GM23338 (cell line): ENCODE data around the gene PRKCG. TPM values are rescaled to one million over a fixed set of nuclear protein-coding genes. Genes with fewer than 3 reads are reported as not detected.
A peak's percentile ranks its signal among the peaks of the same experiment; 100 is the strongest.

Source experiments
- ATAC-seq: fragments of 200-7000 bp; cut with Tn5 transposase; 3 replicates; pipeline ENCODE4 v1.9.1; 2020
- DNase-seq: peaks from one replicate; pipeline ENCODE4 v3.0.0-alpha.2; 2015; ENCODE audit warnings: low spot score
- H2AFZ ChIP-seq: fragments of 200-600 bp; sonication (generic); 2 replicates; pipeline ENCODE4 v1.8.0; 2016; ENCODE audit warnings: antibody characterized with exemption, mild to moderate bottlenecking, moderate library complexity
- H3F3A ChIP-seq: fragments of 200-600 bp; sonication (generic); replicated peaks from 2 replicates; pipeline ENCODE4 v1.8.0; 2017; ENCODE audit warnings: antibody characterized with exemption, mixed run types, low read depth
- H3K27ac ChIP-seq: fragments of 200-600 bp; sonication (generic); 2 replicates; pipeline ENCODE4 v1.6.1; 2016; ENCODE audit warnings: low read depth
- H3K27me3 ChIP-seq: fragments of 200-600 bp; sonication (generic); 2 replicates; pipeline ENCODE4 v1.8.0; 2016; ENCODE audit warnings: mild to moderate bottlenecking, mixed run types, moderate library complexity; ENCODE audit not compliant: insufficient read depth
- H3K36me3 ChIP-seq: fragments of 200-600 bp; sonication (generic); 2 replicates; pipeline ENCODE4 v1.8.0; 2016; ENCODE audit warnings: mild to moderate bottlenecking; ENCODE audit not compliant: insufficient read depth
- H3K4me1 ChIP-seq: fragments of 200-600 bp; sonication (generic); 2 replicates; pipeline ENCODE4 v1.8.0; 2016; ENCODE audit warnings: mild to moderate bottlenecking, moderate library complexity; ENCODE audit not compliant: insufficient read depth
- H3K4me2 ChIP-seq: fragments of 200-600 bp; sonication (generic); 2 replicates; pipeline ENCODE4 v1.7.1; 2017; ENCODE audit warnings: mixed run types
- H3K4me3 ChIP-seq: fragments of 200-600 bp; sonication (generic); 2 replicates; pipeline ENCODE4 v1.6.1; 2016; ENCODE audit warnings: mixed run types
- H3K79me2 ChIP-seq: fragments of 200-600 bp; sonication (generic); replicated peaks from 2 replicates; pipeline ENCODE4 v1.8.0; 2017; ENCODE audit warnings: mild to moderate bottlenecking; ENCODE audit not compliant: insufficient read depth
- H3K9me2 ChIP-seq: fragments of 200-600 bp; sonication (generic); 2 replicates; pipeline ENCODE4 v1.8.0; 2017; ENCODE audit not compliant: insufficient read depth
- H4K20me1 ChIP-seq: fragments of 200-600 bp; sonication (generic); replicated peaks from 2 replicates; pipeline ENCODE4 v1.8.0; 2017; ENCODE audit warnings: mild to moderate bottlenecking; ENCODE audit not compliant: insufficient read depth
- H3K27ac Mint-ChIP-seq: 2 replicates; pipeline ENCODE4 v1.8.0; 2020; ENCODE audit warnings: inconsistent platforms, mild to moderate bottlenecking, moderate library complexity, mixed read lengths
- H3K27me3 Mint-ChIP-seq: 3 replicates; pipeline ENCODE4 v1.8.0; 2022; ENCODE audit warnings: low read depth, mild to moderate bottlenecking, moderate library complexity, mixed read lengths, inconsistent platforms; ENCODE audit not compliant: insufficient read depth, poor library complexity
- H3K36me3 Mint-ChIP-seq: 3 replicates; pipeline ENCODE4 v1.8.0; 2021; ENCODE audit warnings: low read depth, mild to moderate bottlenecking, inconsistent platforms, moderate library complexity, mixed read lengths
- H3K4me1 Mint-ChIP-seq: 3 replicates; pipeline ENCODE4 v1.8.0; 2020; ENCODE audit warnings: mild to moderate bottlenecking, inconsistent platforms, mixed read lengths
- H3K4me3 Mint-ChIP-seq: 3 replicates; pipeline ENCODE4 v1.8.0; 2021; ENCODE audit warnings: moderate library complexity, mild to moderate bottlenecking, inconsistent platforms, mixed read lengths
- H3K9me3 Mint-ChIP-seq: 3 replicates; pipeline ENCODE4 v1.8.0; 2020; ENCODE audit warnings: moderate library complexity, mild to moderate bottlenecking, inconsistent platforms, mixed read lengths
- CREB1 ChIP-seq: fragments of 250-450 bp; sonication (Bioruptor Pico); IDR thresholded peaks from 2 replicates; pipeline ENCODE4 v1.5.0; 2020; ENCODE audit warnings: low read depth, mild to moderate bottlenecking, moderate library complexity
- EZH2 ChIP-seq: fragments of 200-600 bp; sonication (generic); IDR thresholded peaks from one replicate; pipeline ENCODE4 v1.8.0; 2017; ENCODE audit warnings: antibody characterized with exemption, mild to moderate bottlenecking, low read depth; ENCODE audit not compliant: unreplicated experiment
- EZH2phosphoT487 ChIP-seq: fragments of 200-600 bp; sonication (generic); IDR thresholded peaks from one replicate; pipeline ENCODE4 v1.8.1; 2018; ENCODE audit warnings: antibody characterized with exemption; ENCODE audit not compliant: unreplicated experiment
- JUNB ChIP-seq: IDR thresholded peaks from one replicate; pipeline ENCODE4 v1.6.1; 2016; ENCODE audit warnings: antibody characterized with exemption; ENCODE audit not compliant: unreplicated experiment
- NANOG ChIP-seq: IDR thresholded peaks from 2 replicates; pipeline ENCODE4 v1.6.1; 2016; ENCODE audit warnings: antibody characterized with exemption, borderline replicate concordance
- POLR2AphosphoS5 ChIP-seq: IDR thresholded peaks from 2 replicates; pipeline ENCODE4 v1.6.1; 2016; ENCODE audit warnings: antibody characterized with exemption, low read depth
- STAT1 ChIP-seq: IDR thresholded peaks from one replicate; pipeline ENCODE4 v1.6.1; 2016; ENCODE audit warnings: antibody characterized with exemption; ENCODE audit not compliant: unreplicated experiment
- ZNF114 ChIP-seq: fragments of 250-450 bp; sonication (Bioruptor Pico); IDR thresholded peaks from 2 replicates; pipeline ENCODE4 v1.5.0; 2020; ENCODE audit warnings: mild to moderate bottlenecking, moderate library complexity
- ZNF331 ChIP-seq: fragments of 250-450 bp; sonication (Bioruptor Pico); IDR thresholded peaks from 2 replicates; pipeline ENCODE4 v1.5.0; 2020; ENCODE audit warnings: low read depth, mild to moderate bottlenecking, moderate library complexity
- polyA plus RNA-seq: library from polyadenylated mRNA; unstranded; fragments of >200 nt; fragmentation: Nextera tagmentation; extraction: Ambion mirVana; gene quantifications from 2 replicates; pipeline ENCODE4 v1.2.1, GENCODE V29; 2016
- total RNA-seq: library from RNA; depleted of rRNA; stranded (reverse); fragments of >200 nt; shearing (Covaris generic); gene quantifications from 2 replicates; pipeline ENCODE4 v1.2.3, GENCODE V29; 2014
- TF ChIP-seq, protein P1 (sequence below): IDR thresholded peaks from 2 replicates; pipeline ENCODE4 v1.6.1; 2016; ENCODE audit warnings: antibody characterized with exemption
- TF ChIP-seq, protein P2 (sequence below): fragments of 250-450 bp; sonication (Bioruptor Pico); IDR thresholded peaks from 2 replicates; pipeline ENCODE4 v1.5.0; 2020; ENCODE audit warnings: mild to moderate bottlenecking, moderate library complexity
- TF ChIP-seq, protein P3 (sequence below): IDR thresholded peaks from one replicate; pipeline ENCODE4 v1.6.1; 2018; ENCODE audit warnings: antibody characterized with exemption; ENCODE audit not compliant: unreplicated experiment
- TF ChIP-seq, protein P4 (sequence below), 2 experiments: fragments of 200-600 bp in 1 of 2; sonication (generic) in 1 of 2; conservative IDR thresholded peaks; 2 replicates each; pipeline versions ENCODE4 v1.5.1 to v1.6.1; 2016 to 2017; ENCODE audit warnings: antibody characterized with exemption in 2 of 2, low read depth in 2 of 2, mild to moderate bottlenecking in 2 of 2, moderate library complexity in 1 of 2

The PRKCG gene
- total and polyA plus RNA-seq, 2 experiments from 2014 or later, result 15.4 to 15.9 TPM

DNA sequence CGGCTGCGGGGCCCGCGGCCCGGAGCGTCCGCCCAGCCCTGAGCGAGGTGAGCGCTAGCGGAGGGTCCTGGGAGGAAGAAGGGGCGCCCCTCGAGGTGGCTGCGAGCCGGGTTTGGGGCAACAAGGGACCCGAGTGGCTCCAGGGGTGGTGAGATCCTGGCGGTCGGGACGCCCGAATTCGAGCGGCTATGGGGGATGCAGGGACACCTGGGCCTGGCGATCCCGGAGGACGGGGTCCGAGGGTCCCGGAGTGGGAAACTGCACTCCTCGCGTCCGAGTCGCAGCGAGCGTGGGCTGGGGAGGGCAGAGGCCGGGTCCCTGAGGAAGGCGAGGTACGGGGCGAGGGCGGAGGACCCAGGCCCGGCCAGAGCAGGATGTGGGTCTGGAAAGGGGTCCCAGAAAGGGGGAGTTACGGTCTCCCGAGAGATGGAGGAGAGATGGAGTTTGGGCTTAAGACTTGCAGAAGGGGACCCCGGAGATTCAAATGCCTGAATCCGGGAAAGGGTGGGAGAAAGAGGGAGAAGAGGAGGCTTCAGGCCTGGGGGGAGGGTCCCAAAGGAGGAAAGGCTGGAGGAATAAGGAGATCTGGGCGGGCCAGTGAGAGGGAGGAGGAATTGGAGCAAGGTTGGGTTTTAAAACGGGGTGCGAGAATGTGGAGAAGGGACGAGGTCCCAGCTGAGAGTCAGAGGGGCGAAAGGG, 27.6 kb downstream of the PRKCG start:
- Histone ChIP-seq H3F3A (peaks cover 25% of the 10 kb centered on the region; the same call in 1 of the 2 replicates), H3K27me3 (peaks cover 41% of the 10 kb centered on the region), H3K27ac (no peak overlapping the region), H2AFZ (no peak overlapping the region), H3K36me3 (peaks cover 8% of the 10 kb centered on the region; the same call in 1 of the 2 replicates), H3K4me1 (peaks cover 12% of the 10 kb centered on the region; the same call in 1 of the 2 replicates), H3K4me2 (peak overlapping the region; percentile 96), H3K4me3 (peak overlapping the region; percentile 95), H3K9me2 (no peaks in the 10 kb centered on the region), H4K20me1 (no peaks in the 10 kb centered on the region; the same call in none of the 2 replicates), H3K79me2 (peaks cover 36% of the 10 kb centered on the region)
- no peak overlapping the region for H3K27ac Mint-ChIP-seq
- H3K4me3 Mint-ChIP-seq, result peak overlapping the region; percentile 84
- TF ChIP-seq ZNF114 (CRISPR knock-in tag) (no peak), STAT1 (no peak), ZNF331 (CRISPR knock-in tag) (no peak), CREB1 (CRISPR knock-in tag) (no peak), POLR2AphosphoS5 (no peak), NANOG (no peak), JUNB (no peak), EZH2phosphoT487 (no peak), EZH2 (no peak)
- TF ChIP-seq, protein P1, sequence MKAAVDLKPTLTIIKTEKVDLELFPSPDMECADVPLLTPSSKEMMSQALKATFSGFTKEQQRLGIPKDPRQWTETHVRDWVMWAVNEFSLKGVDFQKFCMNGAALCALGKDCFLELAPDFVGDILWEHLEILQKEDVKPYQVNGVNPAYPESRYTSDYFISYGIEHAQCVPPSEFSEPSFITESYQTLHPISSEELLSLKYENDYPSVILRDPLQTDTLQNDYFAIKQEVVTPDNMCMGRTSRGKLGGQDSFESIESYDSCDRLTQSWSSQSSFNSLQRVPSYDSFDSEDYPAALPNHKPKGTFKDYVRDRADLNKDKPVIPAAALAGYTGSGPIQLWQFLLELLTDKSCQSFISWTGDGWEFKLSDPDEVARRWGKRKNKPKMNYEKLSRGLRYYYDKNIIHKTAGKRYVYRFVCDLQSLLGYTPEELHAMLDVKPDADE, result no peak
- TF ChIP-seq, protein P2, sequence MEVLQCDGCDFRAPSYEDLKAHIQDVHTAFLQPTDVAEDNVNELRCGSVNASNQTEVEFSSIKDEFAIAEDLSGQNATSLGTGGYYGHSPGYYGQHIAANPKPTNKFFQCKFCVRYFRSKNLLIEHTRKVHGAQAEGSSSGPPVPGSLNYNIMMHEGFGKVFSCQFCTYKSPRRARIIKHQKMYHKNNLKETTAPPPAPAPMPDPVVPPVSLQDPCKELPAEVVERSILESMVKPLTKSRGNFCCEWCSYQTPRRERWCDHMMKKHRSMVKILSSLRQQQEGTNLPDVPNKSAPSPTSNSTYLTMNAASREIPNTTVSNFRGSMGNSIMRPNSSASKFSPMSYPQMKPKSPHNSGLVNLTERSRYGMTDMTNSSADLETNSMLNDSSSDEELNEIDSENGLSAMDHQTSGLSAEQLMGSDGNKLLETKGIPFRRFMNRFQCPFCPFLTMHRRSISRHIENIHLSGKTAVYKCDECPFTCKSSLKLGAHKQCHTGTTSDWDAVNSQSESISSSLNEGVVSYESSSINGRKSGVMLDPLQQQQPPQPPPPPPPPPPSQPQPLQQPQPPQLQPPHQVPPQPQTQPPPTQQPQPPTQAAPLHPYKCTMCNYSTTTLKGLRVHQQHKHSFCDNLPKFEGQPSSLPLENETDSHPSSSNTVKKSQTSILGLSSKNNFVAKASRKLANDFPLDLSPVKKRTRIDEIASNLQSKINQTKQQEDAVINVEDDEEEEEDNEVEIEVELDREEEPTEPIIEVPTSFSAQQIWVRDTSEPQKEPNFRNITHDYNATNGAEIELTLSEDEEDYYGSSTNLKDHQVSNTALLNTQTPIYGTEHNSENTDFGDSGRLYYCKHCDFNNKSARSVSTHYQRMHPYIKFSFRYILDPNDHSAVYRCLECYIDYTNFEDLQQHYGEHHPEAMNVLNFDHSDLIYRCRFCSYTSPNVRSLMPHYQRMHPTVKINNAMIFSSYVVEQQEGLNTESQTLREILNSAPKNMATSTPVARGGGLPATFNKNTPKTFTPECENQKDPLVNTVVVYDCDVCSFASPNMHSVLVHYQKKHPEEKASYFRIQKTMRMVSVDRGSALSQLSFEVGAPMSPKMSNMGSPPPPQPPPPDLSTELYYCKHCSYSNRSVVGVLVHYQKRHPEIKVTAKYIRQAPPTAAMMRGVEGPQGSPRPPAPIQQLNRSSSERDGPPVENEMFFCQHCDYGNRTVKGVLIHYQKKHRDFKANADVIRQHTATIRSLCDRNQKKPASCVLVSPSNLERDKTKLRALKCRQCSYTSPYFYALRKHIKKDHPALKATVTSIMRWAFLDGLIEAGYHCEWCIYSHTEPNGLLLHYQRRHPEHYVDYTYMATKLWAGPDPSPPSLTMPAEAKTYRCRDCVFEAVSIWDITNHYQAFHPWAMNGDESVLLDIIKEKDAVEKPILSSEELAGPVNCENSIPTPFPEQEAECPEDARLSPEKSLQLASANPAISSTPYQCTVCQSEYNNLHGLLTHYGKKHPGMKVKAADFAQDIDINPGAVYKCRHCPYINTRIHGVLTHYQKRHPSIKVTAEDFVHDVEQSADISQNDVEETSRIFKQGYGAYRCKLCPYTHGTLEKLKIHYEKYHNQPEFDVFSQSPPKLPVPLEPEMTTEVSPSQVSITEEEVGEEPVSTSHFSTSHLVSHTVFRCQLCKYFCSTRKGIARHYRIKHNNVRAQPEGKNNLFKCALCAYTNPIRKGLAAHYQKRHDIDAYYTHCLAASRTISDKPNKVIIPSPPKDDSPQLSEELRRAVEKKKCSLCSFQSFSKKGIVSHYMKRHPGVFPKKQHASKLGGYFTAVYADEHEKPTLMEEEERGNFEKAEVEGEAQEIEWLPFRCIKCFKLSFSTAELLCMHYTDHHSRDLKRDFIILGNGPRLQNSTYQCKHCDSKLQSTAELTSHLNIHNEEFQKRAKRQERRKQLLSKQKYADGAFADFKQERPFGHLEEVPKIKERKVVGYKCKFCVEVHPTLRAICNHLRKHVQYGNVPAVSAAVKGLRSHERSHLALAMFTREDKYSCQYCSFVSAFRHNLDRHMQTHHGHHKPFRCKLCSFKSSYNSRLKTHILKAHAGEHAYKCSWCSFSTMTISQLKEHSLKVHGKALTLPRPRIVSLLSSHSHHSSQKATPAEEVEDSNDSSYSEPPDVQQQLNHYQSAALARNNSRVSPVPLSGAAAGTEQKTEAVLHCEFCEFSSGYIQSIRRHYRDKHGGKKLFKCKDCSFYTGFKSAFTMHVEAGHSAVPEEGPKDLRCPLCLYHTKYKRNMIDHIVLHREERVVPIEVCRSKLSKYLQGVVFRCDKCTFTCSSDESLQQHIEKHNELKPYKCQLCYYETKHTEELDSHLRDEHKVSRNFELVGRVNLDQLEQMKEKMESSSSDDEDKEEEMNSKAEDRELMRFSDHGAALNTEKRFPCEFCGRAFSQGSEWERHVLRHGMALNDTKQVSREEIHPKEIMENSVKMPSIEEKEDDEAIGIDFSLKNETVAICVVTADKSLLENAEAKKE (CRISPR knock-in tag), result no peak
- TF ChIP-seq, protein P3, sequence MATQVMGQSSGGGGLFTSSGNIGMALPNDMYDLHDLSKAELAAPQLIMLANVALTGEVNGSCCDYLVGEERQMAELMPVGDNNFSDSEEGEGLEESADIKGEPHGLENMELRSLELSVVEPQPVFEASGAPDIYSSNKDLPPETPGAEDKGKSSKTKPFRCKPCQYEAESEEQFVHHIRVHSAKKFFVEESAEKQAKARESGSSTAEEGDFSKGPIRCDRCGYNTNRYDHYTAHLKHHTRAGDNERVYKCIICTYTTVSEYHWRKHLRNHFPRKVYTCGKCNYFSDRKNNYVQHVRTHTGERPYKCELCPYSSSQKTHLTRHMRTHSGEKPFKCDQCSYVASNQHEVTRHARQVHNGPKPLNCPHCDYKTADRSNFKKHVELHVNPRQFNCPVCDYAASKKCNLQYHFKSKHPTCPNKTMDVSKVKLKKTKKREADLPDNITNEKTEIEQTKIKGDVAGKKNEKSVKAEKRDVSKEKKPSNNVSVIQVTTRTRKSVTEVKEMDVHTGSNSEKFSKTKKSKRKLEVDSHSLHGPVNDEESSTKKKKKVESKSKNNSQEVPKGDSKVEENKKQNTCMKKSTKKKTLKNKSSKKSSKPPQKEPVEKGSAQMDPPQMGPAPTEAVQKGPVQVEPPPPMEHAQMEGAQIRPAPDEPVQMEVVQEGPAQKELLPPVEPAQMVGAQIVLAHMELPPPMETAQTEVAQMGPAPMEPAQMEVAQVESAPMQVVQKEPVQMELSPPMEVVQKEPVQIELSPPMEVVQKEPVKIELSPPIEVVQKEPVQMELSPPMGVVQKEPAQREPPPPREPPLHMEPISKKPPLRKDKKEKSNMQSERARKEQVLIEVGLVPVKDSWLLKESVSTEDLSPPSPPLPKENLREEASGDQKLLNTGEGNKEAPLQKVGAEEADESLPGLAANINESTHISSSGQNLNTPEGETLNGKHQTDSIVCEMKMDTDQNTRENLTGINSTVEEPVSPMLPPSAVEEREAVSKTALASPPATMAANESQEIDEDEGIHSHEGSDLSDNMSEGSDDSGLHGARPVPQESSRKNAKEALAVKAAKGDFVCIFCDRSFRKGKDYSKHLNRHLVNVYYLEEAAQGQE, result no peak
- TF ChIP-seq, protein P4, sequence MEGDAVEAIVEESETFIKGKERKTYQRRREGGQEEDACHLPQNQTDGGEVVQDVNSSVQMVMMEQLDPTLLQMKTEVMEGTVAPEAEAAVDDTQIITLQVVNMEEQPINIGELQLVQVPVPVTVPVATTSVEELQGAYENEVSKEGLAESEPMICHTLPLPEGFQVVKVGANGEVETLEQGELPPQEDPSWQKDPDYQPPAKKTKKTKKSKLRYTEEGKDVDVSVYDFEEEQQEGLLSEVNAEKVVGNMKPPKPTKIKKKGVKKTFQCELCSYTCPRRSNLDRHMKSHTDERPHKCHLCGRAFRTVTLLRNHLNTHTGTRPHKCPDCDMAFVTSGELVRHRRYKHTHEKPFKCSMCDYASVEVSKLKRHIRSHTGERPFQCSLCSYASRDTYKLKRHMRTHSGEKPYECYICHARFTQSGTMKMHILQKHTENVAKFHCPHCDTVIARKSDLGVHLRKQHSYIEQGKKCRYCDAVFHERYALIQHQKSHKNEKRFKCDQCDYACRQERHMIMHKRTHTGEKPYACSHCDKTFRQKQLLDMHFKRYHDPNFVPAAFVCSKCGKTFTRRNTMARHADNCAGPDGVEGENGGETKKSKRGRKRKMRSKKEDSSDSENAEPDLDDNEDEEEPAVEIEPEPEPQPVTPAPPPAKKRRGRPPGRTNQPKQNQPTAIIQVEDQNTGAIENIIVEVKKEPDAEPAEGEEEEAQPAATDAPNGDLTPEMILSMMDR (conservative IDR thresholded peaks at IDR 0.05; ENCODE audit: low read depth in 2 of 2), result no peak
- peaks cover 6% of the 10 kb centered on the region; the same call in 2 of the 3 replicates for H3K9me3 Mint-ChIP-seq
- DNase-seq, result peak; percentile 68
- peaks cover 47% of the 10 kb centered on the region for H3K4me1 Mint-ChIP-seq
- peaks cover 24% of the 10 kb centered on the region for H3K36me3 Mint-ChIP-seq
- H3K27me3 Mint-ChIP-seq, result peaks cover 54% of the 10 kb centered on the region
- ATAC-seq, result peak; percentile 2; the same call in 2 of the 3 replicates
